ENCODE measurements around the gene ALK. TPM values are rescaled to one million over a fixed set of nuclear protein-coding genes. Genes with fewer than 3 reads are reported as not detected.
"Not testable (repeated sequence)": the region's sequence is repeated elsewhere in the genome, so short reads cannot be mapped to it uniquely, and the experiment has no call there.

ALK gene
- total and polyA plus RNA-seq, 7 experiments from 2014 or later, result 0.13 TPM; not detected in 6

- Mint-ChIP-seq H3K4me3 (no peak overlapping the region), H3K36me3 (no peaks in the 10 kb centered on the region), H3K27me3 (peaks cover 3 to 30% (median 24%) of the 10 kb centered on the region in 5 donors), H3K4me1 (no peaks in the 10 kb centered on the region), H3K27ac (no peak overlapping the region), H3K9me3 (peaks cover 5 to 43% (median 15%) of the 10 kb centered on the region in 11 donors)
- H3K9me3 ChIP-seq (ENCODE audit: control insufficient read depth in 2 of 3, low read length in 3 of 3), result peaks cover 0 to 12% (median 0%) of the 10 kb centered on the region in 3 experiments
- intact Hi-C loops (cut with micrococcal nuclease), result no loop called here
- ChIA-PET CTCF (interaction anchor here (0.6 kb wide), 1 partner anchor 19 kb away, joined by 4 read pairs; no protein-coding TSS in a partner anchor), POLR2A (no interaction called here)
- H3K4me3 ChIP-seq (ENCODE audit: low read length), result no peak overlapping the region
- ATAC-seq, result no peak
- no peaks in the 10 kb centered on the region for H3K36me3 ChIP-seq (ENCODE audit: control insufficient read depth in 2 of 3, insufficient read depth in 3 of 3, low read length in 3 of 3)
- no peaks in the 10 kb centered on the region for H3K4me1 ChIP-seq (ENCODE audit: control insufficient read depth in 2 of 2, insufficient read depth in 2 of 2, low read length in 2 of 2)
- H3K27me3 ChIP-seq (ENCODE audit: control insufficient read depth in 2 of 2, insufficient read depth in 2 of 2, low read length in 2 of 2), result no peaks in the 10 kb centered on the region
- no peak overlapping the region for H3K27ac ChIP-seq (ENCODE audit: low read depth, low read length)
- no peak for DNase-seq
Measured at GRCh38 chr2:29837925-29838324, 83.5 kb downstream of the ALK start.

GRCh38 chr2:29834624-29835023 is 86.8 kb downstream of the ALK start:
- POLR2A ChIA-PET, result no interaction called here
- no peak overlapping the region for H3K27ac ChIP-seq (ENCODE audit: low read depth, low read length)
- H3K4me1 ChIP-seq (ENCODE audit: control insufficient read depth in 2 of 2, insufficient read depth in 2 of 2, low read length in 2 of 2), result no peaks in the 10 kb centered on the region
- peaks cover 0 to 12% (median 0%) of the 10 kb centered on the region in 3 experiments for H3K9me3 ChIP-seq (ENCODE audit: control insufficient read depth in 2 of 3, low read length in 3 of 3)
- peaks cover 0 to 27% (median 17%) of the 10 kb centered on the region in 5 donors for H3K27me3 Mint-ChIP-seq
- peaks cover 7 to 47% (median 17%) of the 10 kb centered on the region in 11 donors for H3K9me3 Mint-ChIP-seq
- peaks cover 0 to 3% (median 0%) of the 10 kb centered on the region in 3 experiments for H3K36me3 ChIP-seq (ENCODE audit: control insufficient read depth in 2 of 3, insufficient read depth in 3 of 3, low read length in 3 of 3)
- no peak overlapping the region for H3K4me3 ChIP-seq (ENCODE audit: low read length)
- H3K27me3 ChIP-seq (ENCODE audit: control insufficient read depth in 2 of 2, insufficient read depth in 2 of 2, low read length in 2 of 2), result no peaks in the 10 kb centered on the region
- intact Hi-C loops (cut with micrococcal nuclease), result no loop called here
- DNase-seq, result no peak
- H3K4me1 Mint-ChIP-seq, result no peaks in the 10 kb centered on the region
- H3K36me3 Mint-ChIP-seq, result peaks cover 0 to 4% (median 0%) of the 10 kb centered on the region in 5 donors
- no peak overlapping the region for H3K27ac Mint-ChIP-seq
- no peak for ATAC-seq
- CTCF ChIA-PET, result no interaction called here
- no peak overlapping the region for H3K4me3 Mint-ChIP-seq

GRCh38 chr2:29834036-29834540 is 87.3 kb downstream of the ALK start:
- CTCF ChIA-PET, result no interaction called here

GRCh38 chr2:29831560-29831959 is 89.8 kb downstream of the ALK start:
- ATAC-seq (no peak), DNase-seq (no peak)
- H3K9me3 ChIP-seq (ENCODE audit: control insufficient read depth in 2 of 3, low read length in 3 of 3), result peaks cover 0 to under 1% (median 0%) of the 10 kb centered on the region in 3 experiments
- H3K36me3 ChIP-seq (ENCODE audit: control insufficient read depth in 2 of 3, insufficient read depth in 3 of 3, low read length in 3 of 3), result peaks cover 0 to 3% (median 0%) of the 10 kb centered on the region in 3 experiments
- CTCF ChIA-PET, result no interaction called here
- POLR2A ChIA-PET, result no interaction called here
- no peaks in the 10 kb centered on the region for H3K27me3 ChIP-seq (ENCODE audit: control insufficient read depth in 2 of 2, insufficient read depth in 2 of 2, low read length in 2 of 2)
- Mint-ChIP-seq H3K4me1 (no peaks in the 10 kb centered on the region), H3K4me3 (no peak overlapping the region), H3K36me3 (peaks cover 0 to 4% (median 0%) of the 10 kb centered on the region in 5 donors), H3K27me3 (peaks cover 0 to 31% (median 26%) of the 10 kb centered on the region in 5 donors), H3K9me3 (peaks cover 0 to 27% (median 7%) of the 10 kb centered on the region in 11 donors), H3K27ac (no peak overlapping the region)
- H3K4me1 ChIP-seq (ENCODE audit: control insufficient read depth in 2 of 2, insufficient read depth in 2 of 2, low read length in 2 of 2), result no peaks in the 10 kb centered on the region
- no peak overlapping the region for H3K4me3 ChIP-seq (ENCODE audit: low read length)
- intact Hi-C loops (cut with micrococcal nuclease), result no loop called here
- H3K27ac ChIP-seq (ENCODE audit: low read depth, low read length), result no peak overlapping the region

More at GRCh38 chr2:29834036-29834540, 87.3 kb downstream of the ALK start:
- no peak overlapping the region for H3K27ac ChIP-seq (ENCODE audit: low read depth, low read length)
- H3K4me1 Mint-ChIP-seq, result no peaks in the 10 kb centered on the region
- peaks cover 7 to 47% (median 17%) of the 10 kb centered on the region in 11 donors for H3K9me3 Mint-ChIP-seq
- H3K4me3 ChIP-seq (ENCODE audit: low read length), result no peak overlapping the region
- ATAC-seq (no peak), DNase-seq (no peak)
- peaks cover 0 to 27% (median 15%) of the 10 kb centered on the region in 5 donors for H3K27me3 Mint-ChIP-seq
- H3K36me3 ChIP-seq (ENCODE audit: control insufficient read depth in 2 of 3, insufficient read depth in 3 of 3, low read length in 3 of 3), result peaks cover 0 to 3% (median 0%) of the 10 kb centered on the region in 3 experiments
- H3K36me3 Mint-ChIP-seq, result peaks cover 0 to 4% (median 0%) of the 10 kb centered on the region in 5 donors
- H3K27ac Mint-ChIP-seq, result no peak overlapping the region
- POLR2A ChIA-PET, result no interaction called here
- H3K27me3 ChIP-seq (ENCODE audit: control insufficient read depth in 2 of 2, insufficient read depth in 2 of 2, low read length in 2 of 2), result no peaks in the 10 kb centered on the region
- no peaks in the 10 kb centered on the region for H3K4me1 ChIP-seq (ENCODE audit: control insufficient read depth in 2 of 2, insufficient read depth in 2 of 2, low read length in 2 of 2)
- no peak overlapping the region for H3K4me3 Mint-ChIP-seq
- peaks cover 0 to 12% (median 0%) of the 10 kb centered on the region in 3 experiments for H3K9me3 ChIP-seq (ENCODE audit: control insufficient read depth in 2 of 3, low read length in 3 of 3)
- intact Hi-C loops (cut with micrococcal nuclease), result no loop called here

GRCh38 chr2:29829841-29830240 is 91.5 kb downstream of the ALK start:
- Mint-ChIP-seq H3K9me3 (peaks cover 0 to 17% (median 3%) of the 10 kb centered on the region in 11 donors), H3K36me3 (peaks cover 0 to 4% (median 0%) of the 10 kb centered on the region in 5 donors), H3K27me3 (peaks cover 0 to 48% (median 42%) of the 10 kb centered on the region in 5 donors), H3K4me1 (no peaks in the 10 kb centered on the region), H3K4me3 (no peak overlapping the region), H3K27ac (no peak overlapping the region)
- Histone ChIP-seq H3K27me3 (ENCODE audit: control insufficient read depth in 2 of 2, insufficient read depth in 2 of 2, low read length in 2 of 2) (no peaks in the 10 kb centered on the region), H3K36me3 (ENCODE audit: control insufficient read depth in 2 of 3, insufficient read depth in 3 of 3, low read length in 3 of 3) (peaks cover 0 to 3% (median 0%) of the 10 kb centered on the region in 3 experiments), H3K27ac (ENCODE audit: low read depth, low read length) (no peak overlapping the region), H3K4me1 (ENCODE audit: control insufficient read depth in 2 of 2, insufficient read depth in 2 of 2, low read length in 2 of 2) (no peaks in the 10 kb centered on the region), H3K4me3 (ENCODE audit: low read length) (no peak overlapping the region), H3K9me3 (ENCODE audit: control insufficient read depth in 2 of 3, low read length in 3 of 3) (no peaks in the 10 kb centered on the region)
- no peak for ATAC-seq
- no peak for DNase-seq
- ChIA-PET POLR2A (no interaction called here), CTCF (no interaction called here)
- intact Hi-C loops (cut with micrococcal nuclease), result no loop called here

- DNase-seq; H3K9me3 ChIP-seq (ENCODE audit: control insufficient read depth in 2 of 3, low read length in 3 of 3); H3K9me3 Mint-ChIP-seq; H3K4me3 Mint-ChIP-seq; H3K4me3 ChIP-seq (ENCODE audit: low read length); POLR2A ChIA-PET; ATAC-seq; H3K36me3 ChIP-seq (ENCODE audit: control insufficient read depth in 2 of 3, insufficient read depth in 3 of 3, low read length in 3 of 3); H3K27me3 ChIP-seq (ENCODE audit: control insufficient read depth in 2 of 2, insufficient read depth in 2 of 2, low read length in 2 of 2); H3K4me1 Mint-ChIP-seq; H3K27ac Mint-ChIP-seq; H3K27ac ChIP-seq (ENCODE audit: low read depth, low read length); H3K4me1 ChIP-seq (ENCODE audit: control insufficient read depth in 2 of 2, insufficient read depth in 2 of 2, low read length in 2 of 2); H3K36me3 Mint-ChIP-seq; intact Hi-C loops (cut with micrococcal nuclease); CTCF ChIA-PET: not testable (repeated sequence)
- peaks cover 0 to 36% (median 30%) of the 10 kb centered on the region in 5 donors for H3K27me3 Mint-ChIP-seq
Measured at GRCh38 chr2:29824145-29824544, 97.2 kb downstream of the ALK start.

GRCh38 chr2:29821591-29821990 is 99.8 kb downstream of the ALK start:
- Mint-ChIP-seq H3K4me1 (no peaks in the 10 kb centered on the region), H3K27me3 (peaks cover 0 to 29% (median 25%) of the 10 kb centered on the region in 5 donors), H3K4me3 (no peak overlapping the region), H3K27ac (no peak overlapping the region), H3K36me3 (no peaks in the 10 kb centered on the region), H3K9me3 (peaks cover 0 to 7% (median 0%) of the 10 kb centered on the region in 11 donors)
- ChIA-PET CTCF (no interaction called here), POLR2A (no interaction called here)
- ATAC-seq, result no peak
- Histone ChIP-seq H3K27ac (ENCODE audit: low read depth, low read length) (no peak overlapping the region), H3K9me3 (ENCODE audit: control insufficient read depth in 2 of 3, low read length in 3 of 3) (no peaks in the 10 kb centered on the region), H3K36me3 (ENCODE audit: control insufficient read depth in 2 of 3, insufficient read depth in 3 of 3, low read length in 3 of 3) (no peaks in the 10 kb centered on the region), H3K4me3 (ENCODE audit: low read length) (no peak overlapping the region), H3K27me3 (ENCODE audit: control insufficient read depth in 2 of 2, insufficient read depth in 2 of 2, low read length in 2 of 2) (no peaks in the 10 kb centered on the region), H3K4me1 (ENCODE audit: control insufficient read depth in 2 of 2, insufficient read depth in 2 of 2, low read length in 2 of 2) (no peaks in the 10 kb centered on the region)
- DNase-seq, result no peak
- intact Hi-C loops (cut with micrococcal nuclease), result no loop called here

Measured in naive thymus-derived CD4-positive, alpha-beta T cell (primary cell).